ENCODE data around the gene F2. TPM values are rescaled to one million over a fixed set of nuclear protein-coding genes. Genes with fewer than 3 reads are reported as not detected.

Gene F2
- total RNA-seq, 4 donors from 2014 or later = 0.42 to 1.1 TPM; not detected in 2

DNA sequence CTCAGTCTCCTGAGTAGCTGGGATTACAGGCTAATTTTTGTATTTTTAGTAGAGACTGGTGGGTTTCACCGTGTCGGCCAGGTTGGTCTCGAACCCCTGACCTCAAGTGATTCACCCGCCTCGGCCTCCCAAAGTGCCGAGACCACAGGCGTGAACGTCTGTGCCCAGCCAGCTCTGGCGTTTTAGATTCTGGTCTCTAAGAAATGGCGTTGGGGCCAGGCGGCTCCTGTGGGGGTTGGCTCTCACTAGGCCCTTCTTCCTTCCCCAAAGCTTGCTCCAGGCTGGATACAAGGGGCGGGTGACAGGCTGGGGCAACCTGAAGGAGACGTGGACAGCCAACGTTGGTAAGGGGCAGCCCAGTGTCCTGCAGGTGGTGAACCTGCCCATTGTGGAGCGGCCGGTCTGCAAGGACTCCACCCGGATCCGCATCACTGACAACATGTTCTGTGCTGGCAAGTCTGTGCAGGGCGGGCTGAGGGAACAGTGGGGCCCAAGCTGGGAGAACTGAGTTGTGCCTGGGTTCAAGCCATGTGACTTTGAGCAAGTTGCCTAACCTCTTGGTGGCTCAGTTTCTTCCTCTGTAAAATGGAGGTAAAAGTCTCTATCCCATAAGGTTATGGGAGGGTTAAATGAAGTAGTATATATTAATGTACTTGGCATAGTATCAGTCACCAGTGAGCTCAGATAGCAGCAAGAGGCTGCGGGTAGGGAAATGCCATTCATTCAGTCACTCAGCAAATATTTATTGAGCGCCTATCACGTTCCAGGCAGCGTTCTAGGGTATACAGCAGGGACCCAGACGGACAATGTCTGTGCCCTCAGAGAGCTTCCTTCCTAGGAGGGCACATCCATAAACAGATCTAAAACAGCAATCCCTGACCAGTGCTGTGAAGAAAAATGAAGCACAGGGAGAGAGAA is 10.4 kb downstream of the F2 start:
- Histone ChIP-seq H3K4me1 (no peaks in the 10 kb centered on the region), H3K36me3 (no peaks in the 10 kb centered on the region), H3K27ac (replicated peaks in 1 of 4) (no peak overlapping the region), H3K27me3 (no peaks in the 10 kb centered on the region), H3K9me3 (no peaks in the 10 kb centered on the region), H3K4me3 (no peak overlapping the region)
- no peak for DNase-seq (ENCODE audit: extremely low spot score)
- TF ChIP-seq EP300 (IDR thresholded peaks at IDR 0.05) (no peak), POLR2A (IDR thresholded peaks at IDR 0.05; ENCODE audit: low read depth) (no peak), POLR2AphosphoS5 (IDR thresholded peaks at IDR 0.05) (no peak)
- TF ChIP-seq, protein P1, sequence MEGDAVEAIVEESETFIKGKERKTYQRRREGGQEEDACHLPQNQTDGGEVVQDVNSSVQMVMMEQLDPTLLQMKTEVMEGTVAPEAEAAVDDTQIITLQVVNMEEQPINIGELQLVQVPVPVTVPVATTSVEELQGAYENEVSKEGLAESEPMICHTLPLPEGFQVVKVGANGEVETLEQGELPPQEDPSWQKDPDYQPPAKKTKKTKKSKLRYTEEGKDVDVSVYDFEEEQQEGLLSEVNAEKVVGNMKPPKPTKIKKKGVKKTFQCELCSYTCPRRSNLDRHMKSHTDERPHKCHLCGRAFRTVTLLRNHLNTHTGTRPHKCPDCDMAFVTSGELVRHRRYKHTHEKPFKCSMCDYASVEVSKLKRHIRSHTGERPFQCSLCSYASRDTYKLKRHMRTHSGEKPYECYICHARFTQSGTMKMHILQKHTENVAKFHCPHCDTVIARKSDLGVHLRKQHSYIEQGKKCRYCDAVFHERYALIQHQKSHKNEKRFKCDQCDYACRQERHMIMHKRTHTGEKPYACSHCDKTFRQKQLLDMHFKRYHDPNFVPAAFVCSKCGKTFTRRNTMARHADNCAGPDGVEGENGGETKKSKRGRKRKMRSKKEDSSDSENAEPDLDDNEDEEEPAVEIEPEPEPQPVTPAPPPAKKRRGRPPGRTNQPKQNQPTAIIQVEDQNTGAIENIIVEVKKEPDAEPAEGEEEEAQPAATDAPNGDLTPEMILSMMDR (IDR thresholded peaks at IDR 0.05) = no peak
- 87% methylated on average over 19 of the region's 24 CpGs for WGBS
- intact Hi-C loops (cut with DNase I) = no loop called here

DNA sequence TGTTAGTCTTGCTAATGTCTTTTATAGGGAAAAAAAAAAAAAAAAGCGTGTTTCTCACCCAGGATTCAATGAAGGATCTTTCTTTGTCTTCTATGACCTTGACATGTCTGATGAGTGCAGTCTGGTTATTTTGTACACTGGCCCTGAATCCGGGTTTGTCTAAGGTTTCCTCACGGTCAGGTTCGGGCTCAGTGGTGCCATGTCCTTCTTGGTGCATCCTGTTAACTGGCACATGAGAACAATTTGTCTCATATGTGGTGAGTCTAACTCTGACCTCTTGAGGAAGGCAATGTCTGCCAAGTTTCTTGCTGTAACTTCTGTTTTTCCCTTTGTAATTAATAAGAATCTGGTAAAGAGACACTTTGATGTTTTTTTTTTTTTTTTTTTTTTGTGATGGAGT is 12.5 kb downstream of the F2 start:
- TF ChIP-seq POLR2A (IDR thresholded peaks at IDR 0.05; ENCODE audit: low read depth) (no peak), EP300 (IDR thresholded peaks at IDR 0.05) (no peak), POLR2AphosphoS5 (IDR thresholded peaks at IDR 0.05) (no peak)
- TF ChIP-seq, protein P1 (IDR thresholded peaks at IDR 0.05) = no peak
- H3K4me1 ChIP-seq = no peaks in the 10 kb centered on the region
- 89% methylated on average over 4 of the region's 4 CpGs for WGBS
- no peaks in the 10 kb centered on the region for H3K9me3 ChIP-seq
- H3K27me3 ChIP-seq = no peaks in the 10 kb centered on the region
- H3K36me3 ChIP-seq = no peaks in the 10 kb centered on the region
- no peak overlapping the region for H3K27ac ChIP-seq (replicated peaks in 1 of 4)
- intact Hi-C loops (cut with DNase I) = no loop called here
- no peak for DNase-seq (ENCODE audit: extremely low spot score)
- no peak overlapping the region for H3K4me3 ChIP-seq

- H3K27me3 ChIP-seq = no peaks in the 10 kb centered on the region
- no peak overlapping the region for H3K27ac ChIP-seq (replicated peaks in 1 of 4)
- no peak overlapping the region for H3K4me3 ChIP-seq
- no peak for DNase-seq (ENCODE audit: extremely low spot score)
- no peaks in the 10 kb centered on the region for H3K9me3 ChIP-seq
- intact Hi-C loops (cut with DNase I) = no loop called here
- H3K36me3 ChIP-seq = no peaks in the 10 kb centered on the region
- WGBS = 94% methylated on average over 1 of the region's 1 CpG
- TF ChIP-seq EP300 (IDR thresholded peaks at IDR 0.05) (no peak), POLR2A (IDR thresholded peaks at IDR 0.05; ENCODE audit: low read depth) (no peak), POLR2AphosphoS5 (IDR thresholded peaks at IDR 0.05) (no peak)
- TF ChIP-seq, protein P1 (IDR thresholded peaks at IDR 0.05) = no peak
- no peaks in the 10 kb centered on the region for H3K4me1 ChIP-seq
Observed at GRCh38 chr11:46733234-46733633, 14.2 kb downstream of the F2 start.

DNA sequence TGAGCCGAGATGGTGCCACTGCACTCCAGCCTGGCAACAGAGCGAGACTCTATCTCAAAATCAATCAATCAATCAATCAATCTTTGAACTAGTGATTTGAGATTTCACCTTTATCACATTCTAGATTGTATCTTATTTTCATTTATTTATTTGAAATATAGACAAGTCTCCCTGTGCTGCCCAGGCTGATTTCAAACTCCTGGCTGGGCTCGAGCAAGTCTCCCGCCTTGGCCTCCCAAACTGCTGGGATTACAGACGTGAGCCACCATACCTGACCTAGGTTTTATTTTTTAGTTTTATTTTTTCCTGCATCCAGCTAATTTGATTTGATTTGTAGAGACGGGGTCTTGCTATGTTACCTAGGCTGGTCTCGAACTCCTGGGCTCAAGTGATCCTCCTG is 17.1 kb downstream of the F2 start:
- intact Hi-C loops (cut with DNase I) = no loop called here
- Histone ChIP-seq H3K27ac (replicated peaks in 1 of 4) (no peak overlapping the region), H3K4me3 (no peak overlapping the region), H3K9me3 (no peaks in the 10 kb centered on the region), H3K36me3 (peaks cover 0 to 5% (median 2%) of the 10 kb centered on the region in 4 donors), H3K27me3 (no peaks in the 10 kb centered on the region), H3K4me1 (no peaks in the 10 kb centered on the region)
- DNase-seq (ENCODE audit: extremely low spot score) = no peak
- WGBS = 88% methylated on average over 7 of the region's 7 CpGs
- TF ChIP-seq POLR2AphosphoS5 (IDR thresholded peaks at IDR 0.05) (no peak), EP300 (IDR thresholded peaks at IDR 0.05) (no peak), POLR2A (IDR thresholded peaks at IDR 0.05; ENCODE audit: low read depth) (no peak)
- TF ChIP-seq, protein P1 (IDR thresholded peaks at IDR 0.05) = no peak
